ENCODE measurements around the gene CNTLN. TPM values are rescaled to one million over a fixed set of nuclear protein-coding genes. Genes with fewer than 3 reads are reported as not detected.
A peak's percentile ranks its signal among the peaks of the same experiment; 100 is the strongest.

Gene CNTLN
- total and polyA plus RNA-seq, 2 of the 13 experiments (the other 11 are each of a cell fraction or from before 2014, with no cell fraction given): 1.5 to 5.7 TPM

DNA sequence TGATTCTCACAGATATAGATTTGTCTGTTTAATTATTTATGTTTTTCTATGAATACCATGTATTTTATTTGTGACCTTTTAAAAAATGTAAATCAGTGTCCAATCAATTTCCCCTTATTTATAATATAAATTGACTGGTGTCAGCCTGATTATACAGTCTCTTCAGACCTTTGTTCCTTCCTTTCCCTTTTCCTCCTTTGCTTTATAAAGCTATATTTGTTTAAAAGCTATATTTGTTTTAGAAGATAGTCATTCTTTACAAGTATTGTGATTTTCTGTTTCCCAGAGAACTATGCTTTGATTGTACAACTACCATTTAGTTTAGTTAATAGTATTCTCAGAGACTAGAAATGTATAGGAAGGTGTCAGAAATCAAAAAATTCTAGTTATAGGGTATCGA lies 90.6 kb downstream of the CNTLN start (continued):
- no peak for TF ChIP-seq HNF4G (IDR thresholded peaks at IDR 0.05; ENCODE audit: borderline replicate concordance, low read depth, low read length)
- no peak for TF ChIP-seq HNF4G (CRISPR knock-in tag; IDR thresholded peaks at IDR 0.05; ENCODE audit: borderline replicate concordance, low read depth)
- no peak for TF ChIP-seq ZNF343 (CRISPR knock-in tag; IDR thresholded peaks at IDR 0.05)
- no peak for TF ChIP-seq CSRNP1 (CRISPR knock-in tag; IDR thresholded peaks at IDR 0.05)

GRCh38 chr9:17229945-17230560 lies 95.2 kb downstream of the CNTLN start:
- Histone ChIP-seq H3K4me1 (ENCODE audit: insufficient read depth, low read length) (peaks cover 17% of the 10 kb centered on the region), H3K27ac (ENCODE audit: extremely low read length, insufficient read depth, low read length) (peak overlapping the region; percentile 65), H4K20me1 (ENCODE audit: insufficient read depth, low read length) (no peaks in the 10 kb centered on the region), H3K4me3 (replicated peaks in 1 of 3; ENCODE audit: insufficient read depth in 1 of 3, low read depth in 2 of 3, low read length in 3 of 3) (no peak overlapping the region), H3K79me2 (ENCODE audit: insufficient read depth, low read length) (no peaks in the 10 kb centered on the region), H2AFZ (ENCODE audit: low read length) (no peak overlapping the region), H3K9me3 (ENCODE audit: low read length) (peaks cover 33% of the 10 kb centered on the region), H3K9ac (ENCODE audit: insufficient read depth, low read depth, low read length) (no peak overlapping the region), H3K27me3 (ENCODE audit: control insufficient read depth in 1 of 2, insufficient read depth in 2 of 2, low read length in 2 of 2) (no peaks in the 10 kb centered on the region), H3K4me2 (ENCODE audit: low read depth, low read length) (0 out of 2 replicates have a peak overlapping the region, but pooled peaks have one; percentile 16), H3K36me3 (replicated peaks in 1 of 2; ENCODE audit: control insufficient read depth in 1 of 2, insufficient read depth in 2 of 2, low read length in 2 of 2) (no peaks in the 10 kb centered on the region)
- CTCF ChIA-PET (ENCODE audit: low intra/inter-chr PET ratio, low total read pairs): no interaction called here
- ATAC-seq: peak; percentile 66
- DNase-seq (ENCODE audit: low spot score): peak; percentile 6
- POLR2A ChIA-PET: no interaction called here
- intact Hi-C loops (cut with micrococcal nuclease; ENCODE audit: unreplicated experiment) (loop anchor here (5.0 to 10.0 kb wide), 2 partner anchors 95 to 503 kb away; partner anchors contain the start of gene CNTLN), in situ Hi-C loops (cut with HindIII; ENCODE audit: extremely low pct_ligation_motif_present, low pct_unique_long_range_greater_than_20kb) (loop anchor here (10.0 kb wide), 1 partner anchor 45 kb away; no protein-coding TSS in a partner anchor)
- TF ChIP-seq SRF (IDR thresholded peaks at IDR 0.05; ENCODE audit: low read depth, low read length) (peak; percentile 87), ZNF704 (CRISPR knock-in tag; IDR thresholded peaks at IDR 0.05; ENCODE audit: borderline replicate concordance) (no peak), SIN3A (IDR thresholded peaks at IDR 0.05; ENCODE audit: borderline replicate concordance, low read depth, low read length) (no peak), ZNF329 (CRISPR knock-in tag; IDR thresholded peaks at IDR 0.05; ENCODE audit: low read depth) (no peak), ZMYM4 (CRISPR knock-in tag; IDR thresholded peaks at IDR 0.05) (0 out of 2 replicates have a peak, but pooled peaks have one; percentile 10)
- TF ChIP-seq, protein P1, sequence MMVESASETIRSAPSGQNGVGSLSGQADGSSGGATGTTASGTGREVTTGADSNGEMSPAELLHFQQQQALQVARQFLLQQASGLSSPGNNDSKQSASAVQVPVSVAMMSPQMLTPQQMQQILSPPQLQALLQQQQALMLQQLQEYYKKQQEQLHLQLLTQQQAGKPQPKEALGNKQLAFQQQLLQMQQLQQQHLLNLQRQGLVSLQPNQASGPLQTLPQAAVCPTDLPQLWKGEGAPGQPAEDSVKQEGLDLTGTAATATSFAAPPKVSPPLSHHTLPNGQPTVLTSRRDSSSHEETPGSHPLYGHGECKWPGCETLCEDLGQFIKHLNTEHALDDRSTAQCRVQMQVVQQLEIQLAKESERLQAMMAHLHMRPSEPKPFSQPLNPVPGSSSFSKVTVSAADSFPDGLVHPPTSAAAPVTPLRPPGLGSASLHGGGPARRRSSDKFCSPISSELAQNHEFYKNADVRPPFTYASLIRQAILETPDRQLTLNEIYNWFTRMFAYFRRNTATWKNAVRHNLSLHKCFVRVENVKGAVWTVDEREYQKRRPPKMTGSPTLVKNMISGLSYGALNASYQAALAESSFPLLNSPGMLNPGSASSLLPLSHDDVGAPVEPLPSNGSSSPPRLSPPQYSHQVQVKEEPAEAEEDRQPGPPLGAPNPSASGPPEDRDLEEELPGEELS (CRISPR knock-in tag; IDR thresholded peaks at IDR 0.05): 0 out of 2 replicates have a peak, but pooled peaks have one; percentile 13
- BruUV-seq (replicated peaks): no TSS peak
- 50% methylated on average over 4 of the region's 4 CpGs for WGBS (ENCODE audit: low lambda C conversion rate)
- no peak for FAIRE-seq
